C4-2B (cell line): Measurements from ENCODE around the gene KRT3.

Experiments
- H3K27ac ChIP-seq: fragments of 450-650 bp; 2 replicates; pipeline ENCODE4 v1.5.1; 2017
- CTCF ChIP-seq: fragments of 450-650 bp; conservative IDR thresholded peaks from 2 replicates; pipeline ENCODE4 v1.5.1; 2017; ENCODE audit warnings: mild to moderate bottlenecking
- ZFX ChIP-seq: fragments of 450-650 bp; IDR thresholded peaks from 2 replicates; pipeline ENCODE4 v1.6.1; 2017

Gene KRT3

GRCh38 chr12:52810554-52810953 lies 14.6 kb upstream of the KRT3 start:
- no peak overlapping the region for H3K27ac ChIP-seq
- TF ChIP-seq CTCF (no peak), ZFX (no peak)

GRCh38 chr12:52809166-52809565 lies 13.2 kb upstream of the KRT3 start:
- TF ChIP-seq CTCF: no peak
- no peak for TF ChIP-seq ZFX
- no peak overlapping the region for H3K27ac ChIP-seq

GRCh38 chr12:52808573-52809160 lies 12.8 kb upstream of the KRT3 start:
- H3K27ac ChIP-seq: no peak overlapping the region
- no peak for TF ChIP-seq CTCF
- no peak for TF ChIP-seq ZFX

- TF ChIP-seq ZFX: no peak
- TF ChIP-seq CTCF: no peak
- H3K27ac ChIP-seq: no peak overlapping the region
These were observed 11.9 kb upstream of the KRT3 start for GRCh38 chr12:52807544-52808470.

GRCh38 chr12:52806821-52807543 lies 11.1 kb upstream of the KRT3 start:
- H3K27ac ChIP-seq: no peak overlapping the region
- TF ChIP-seq CTCF: no peak
- TF ChIP-seq ZFX: no peak

- TF ChIP-seq CTCF (no peak), ZFX (no peak)
These were observed 10.4 kb upstream of the KRT3 start for GRCh38 chr12:52806169-52806811.

More at GRCh38 chr12:52806169-52806811, 10.4 kb upstream of the KRT3 start:
- no peak overlapping the region for H3K27ac ChIP-seq
